Right atrium auricular region (tissue), 2 donors: Measurements from ENCODE around the gene SLU7. TPM values are rescaled to one million over a fixed set of nuclear protein-coding genes. Genes with fewer than 3 reads are reported as not detected.

Experiments
- DNase-seq: peaks from one replicate; pipeline ENCODE4 v3.0.0-alpha.2; 2019; ENCODE audit warnings: low spot score
- H3K27ac ChIP-seq, 2 donors: fragments of 200-600 bp; sonication (generic); 1 replicate in 1 of 2; 2 replicates in 1 of 2; pipeline ENCODE4 v1.5.1; 2016 to 2019
- H3K27me3 ChIP-seq, 2 donors: fragments of 200-600 bp; sonication (generic); one replicate each; pipeline versions ENCODE4 v1.5.1 to v1.6.0; 2017 to 2019
- H3K36me3 ChIP-seq: fragments of 200-600 bp; sonication (generic); one replicate; pipeline ENCODE4 v1.5.1; 2016
- H3K4me1 ChIP-seq, 2 donors: fragments of 200-600 bp; sonication (generic); one replicate each; pipeline versions ENCODE4 v1.5.1 to v1.6.0; 2017 to 2019
- H3K4me3 ChIP-seq, 2 donors: fragments of 200-600 bp; sonication (generic); 1 replicate in 1 of 2; 2 replicates in 1 of 2; pipeline ENCODE4 v1.5.1; 2017 to 2019; ENCODE audit warnings: mild to moderate bottlenecking in 1 of 2, moderate library complexity in 1 of 2
- H3K9me3 ChIP-seq, 2 donors: fragments of 200-600 bp; sonication (generic); one replicate each; pipeline ENCODE4 v1.5.1; 2019
- total RNA-seq, 2 donors: library from RNA; depleted of rRNA; stranded (reverse); fragments of >200 nt; gene quantifications; one replicate each; pipeline ENCODE4 v1.1.0, GENCODE V29; 2016
- TF ChIP-seq, protein P1 (sequence below), 2 donors: fragments of 200-600 bp; sonication (generic); IDR thresholded peaks; one replicate each; pipeline ENCODE4 v1.5.1; 2019; ENCODE audit warnings: antibody characterized with exemption in 2 of 2

The SLU7 gene
- total RNA-seq, 2 donors from 2014 or later = 55.0 to 55.2 TPM

DNA sequence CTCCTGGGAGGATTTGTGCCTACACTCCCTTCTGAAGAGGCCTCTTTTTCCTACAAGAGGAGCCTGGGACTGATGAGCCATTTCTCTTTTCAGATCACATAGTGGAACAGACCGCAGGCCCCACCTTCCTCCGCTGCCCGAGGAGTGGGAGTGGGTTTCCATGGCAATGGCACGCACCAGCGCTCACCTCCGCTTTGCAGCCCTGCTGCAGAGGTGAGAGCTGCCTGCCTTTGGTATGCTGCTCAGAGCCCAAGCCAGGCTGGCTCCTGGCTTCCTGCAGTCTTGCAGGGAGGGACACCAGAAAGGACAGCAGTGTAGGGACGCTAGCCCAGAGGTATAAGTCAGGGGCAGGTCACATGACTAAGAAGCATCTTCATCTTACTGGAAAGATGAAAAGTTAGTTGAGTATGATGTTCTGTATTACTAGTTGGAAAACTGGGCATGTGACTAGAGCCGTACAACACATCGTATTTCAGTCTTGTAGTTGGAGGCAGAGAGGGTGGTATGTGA lies 15.2 kb upstream of the SLU7 start:
- Histone ChIP-seq H3K4me3 (no peak overlapping the region), H3K4me1 (peaks cover 0 to 7% of the 10 kb centered on the region in 2 donors), H3K27ac (no peak overlapping the region), H3K27me3 (no peaks in the 10 kb centered on the region), H3K36me3 (no peaks in the 10 kb centered on the region), H3K9me3 (no peaks in the 10 kb centered on the region)
- DNase-seq = no peak
- TF ChIP-seq, protein P1, sequence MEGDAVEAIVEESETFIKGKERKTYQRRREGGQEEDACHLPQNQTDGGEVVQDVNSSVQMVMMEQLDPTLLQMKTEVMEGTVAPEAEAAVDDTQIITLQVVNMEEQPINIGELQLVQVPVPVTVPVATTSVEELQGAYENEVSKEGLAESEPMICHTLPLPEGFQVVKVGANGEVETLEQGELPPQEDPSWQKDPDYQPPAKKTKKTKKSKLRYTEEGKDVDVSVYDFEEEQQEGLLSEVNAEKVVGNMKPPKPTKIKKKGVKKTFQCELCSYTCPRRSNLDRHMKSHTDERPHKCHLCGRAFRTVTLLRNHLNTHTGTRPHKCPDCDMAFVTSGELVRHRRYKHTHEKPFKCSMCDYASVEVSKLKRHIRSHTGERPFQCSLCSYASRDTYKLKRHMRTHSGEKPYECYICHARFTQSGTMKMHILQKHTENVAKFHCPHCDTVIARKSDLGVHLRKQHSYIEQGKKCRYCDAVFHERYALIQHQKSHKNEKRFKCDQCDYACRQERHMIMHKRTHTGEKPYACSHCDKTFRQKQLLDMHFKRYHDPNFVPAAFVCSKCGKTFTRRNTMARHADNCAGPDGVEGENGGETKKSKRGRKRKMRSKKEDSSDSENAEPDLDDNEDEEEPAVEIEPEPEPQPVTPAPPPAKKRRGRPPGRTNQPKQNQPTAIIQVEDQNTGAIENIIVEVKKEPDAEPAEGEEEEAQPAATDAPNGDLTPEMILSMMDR (IDR thresholded peaks at IDR 0.05) = no peak

DNA sequence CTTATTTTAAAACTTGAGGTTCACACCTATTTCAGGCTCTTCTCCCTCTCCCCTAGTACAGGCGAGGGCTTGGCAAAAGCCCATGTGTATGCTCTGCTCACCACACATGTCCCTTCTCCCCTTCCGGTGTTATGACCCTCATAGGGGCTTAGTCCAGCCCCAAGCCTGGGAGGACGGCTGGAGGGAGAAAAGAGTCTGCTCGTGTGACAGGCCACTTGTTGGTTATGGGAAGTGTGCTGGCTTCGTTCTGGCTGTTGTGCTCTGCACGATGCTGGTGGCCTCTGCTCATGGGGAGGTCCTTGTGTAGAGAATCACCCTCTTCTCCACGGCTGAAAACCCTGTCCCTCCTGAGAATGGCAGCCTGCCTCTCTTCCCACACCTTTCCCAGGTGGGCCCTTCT lies 13.9 kb upstream of the SLU7 start:
- Histone ChIP-seq H3K4me3 (no peak overlapping the region), H3K36me3 (no peaks in the 10 kb centered on the region), H3K9me3 (no peaks in the 10 kb centered on the region), H3K27me3 (no peaks in the 10 kb centered on the region), H3K4me1 (no peaks in the 10 kb centered on the region), H3K27ac (no peak overlapping the region)
- DNase-seq = no peak
- TF ChIP-seq, protein P1 (IDR thresholded peaks at IDR 0.05) = no peak

DNA sequence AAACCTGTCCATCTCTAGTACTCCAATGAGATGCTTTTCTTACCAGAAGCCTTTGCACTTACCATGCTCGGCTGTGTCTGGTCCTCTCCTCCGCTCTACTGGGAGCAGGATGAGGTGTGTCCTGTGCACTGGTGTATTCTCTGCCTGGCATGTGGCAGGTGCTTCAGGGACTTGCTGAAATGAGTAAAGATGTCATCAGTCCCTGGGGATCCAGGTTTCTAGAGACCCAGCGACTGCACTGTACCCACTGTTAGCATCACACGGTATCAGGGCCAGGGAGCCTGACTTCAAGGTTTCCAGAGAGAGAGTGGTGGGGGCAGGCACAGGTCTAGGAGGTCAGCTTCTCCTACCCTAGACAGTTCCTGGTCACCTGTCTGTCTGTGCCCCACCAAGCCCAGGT lies 13.3 kb upstream of the SLU7 start:
- DNase-seq = no peak
- Histone ChIP-seq H3K4me3 (no peak overlapping the region), H3K36me3 (no peaks in the 10 kb centered on the region), H3K9me3 (no peaks in the 10 kb centered on the region), H3K4me1 (no peaks in the 10 kb centered on the region), H3K27ac (no peak overlapping the region), H3K27me3 (no peaks in the 10 kb centered on the region)
- TF ChIP-seq, protein P1 (IDR thresholded peaks at IDR 0.05) = no peak

DNA sequence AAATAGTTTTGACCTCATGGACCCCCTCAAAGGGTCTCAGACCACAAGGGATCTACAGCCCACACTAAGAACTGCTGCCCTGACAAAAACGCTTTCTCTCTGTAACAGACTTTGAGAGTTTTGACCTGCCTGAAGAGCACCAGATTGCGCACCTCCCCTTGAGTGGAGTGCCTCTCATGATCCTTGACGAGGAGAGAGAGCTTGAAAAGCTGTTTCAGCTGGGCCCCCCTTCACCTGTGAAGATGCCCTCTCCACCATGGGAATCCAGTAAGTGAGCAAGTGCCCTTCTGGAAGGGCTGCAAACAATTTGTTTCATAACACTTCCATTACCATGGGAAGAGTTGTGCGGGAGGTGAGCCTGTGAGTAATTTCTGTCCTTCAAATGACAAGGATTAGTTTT lies 8.7 kb upstream of the SLU7 start:
- DNase-seq = no peak
- Histone ChIP-seq H3K4me1 (no peaks in the 10 kb centered on the region), H3K9me3 (no peaks in the 10 kb centered on the region), H3K27ac (no peak overlapping the region), H3K36me3 (no peaks in the 10 kb centered on the region), H3K4me3 (no peak overlapping the region), H3K27me3 (no peaks in the 10 kb centered on the region)
- TF ChIP-seq, protein P1 (IDR thresholded peaks at IDR 0.05) = no peak

GRCh38 chr5:160423099-160423498 lies 4.2 kb upstream of the SLU7 start:
- H3K4me3 ChIP-seq = no peak overlapping the region
- H3K36me3 ChIP-seq = no peaks in the 10 kb centered on the region
- no peaks in the 10 kb centered on the region for H3K9me3 ChIP-seq
- peaks cover 0 to 20% of the 10 kb centered on the region in 2 donors for H3K4me1 ChIP-seq
- TF ChIP-seq, protein P1 (IDR thresholded peaks at IDR 0.05) = no peak
- no peak for DNase-seq
- H3K27ac ChIP-seq = no peak overlapping the region
- no peaks in the 10 kb centered on the region for H3K27me3 ChIP-seq

GRCh38 chr5:160421625-160422258 lies 2.9 kb upstream of the SLU7 start, which contains the start of gene PTTG1:
TSS of gene PTTG1 (plus strand) at chr5:160421855. CDS start at chr5:160422313, 458 bp downstream.
- Histone ChIP-seq H3K9me3 (no peaks in the 10 kb centered on the region), H3K4me3 (peak within 1 kb of the TSS; percentile 56 to 73), H3K36me3 (no peaks in the 10 kb centered on the region), H3K27me3 (no peaks in the 10 kb centered on the region), H3K27ac (peak within 1 kb of the TSS; percentile 50 to 79), H3K4me1 (peaks cover 0 to 32% of the 10 kb centered on the region in 2 donors)
- TF ChIP-seq, protein P1 (IDR thresholded peaks at IDR 0.05) = no peak
- DNase-seq = peak; percentile 97
